H1 (cell line): ENCODE measurements around the gene MCFD2. TPM values are rescaled to one million over a fixed set of nuclear protein-coding genes. Genes with fewer than 3 reads are reported as not detected.

Source experiments
- CTCF ChIA-PET: fragments of 300-600 bp; sonication (Branson Sonifier 250); formaldehyde crosslinking; loops from one replicate; lab custom pipeline; 2021; ENCODE audit not compliant: partially characterized antibody; lab: Charles Lee
- POLR2A ChIA-PET: fragments of 300-600 bp; sonication (Branson Sonifier 250); formaldehyde crosslinking; loops from one replicate; lab custom pipeline; 2021; ENCODE audit warnings: inconsistent platforms; ENCODE audit not compliant: partially characterized antibody; lab: Charles Lee
- DNase-seq, 2 experiments: peaks; one replicate each; pipeline versions ENCODE4 v3.0.0 to v3.0.0-alpha.2; 2010 to 2022; ENCODE audit warnings: low spot score in 2 of 2, low read depth in 1 of 2, mixed read lengths in 1 of 2
- FAIRE-seq: peaks from 2 replicates; lab custom pipeline; 2011; peaks lifted over from hg19 to GRCh38; lab: Jason Lieb, UNC
- H2AFZ ChIP-seq: 2 replicates; pipeline ENCODE4 v1.8.1; 2012; ENCODE audit warnings: low read length, inconsistent platforms
- H2AK5ac ChIP-seq: 2 replicates; pipeline ENCODE4 v1.6.1; 2013; ENCODE audit warnings: low read depth, low read length
- H2BK120ac ChIP-seq: replicated peaks from 2 replicates; pipeline ENCODE3; 2013; ENCODE audit warnings: low read depth, low read length, inconsistent platforms
- H2BK12ac ChIP-seq: 2 replicates; pipeline ENCODE4 v1.6.1; 2013; ENCODE audit warnings: low read depth, low read length
- H2BK15ac ChIP-seq: 2 replicates; pipeline ENCODE4 v1.6.1; 2013; ENCODE audit warnings: low read length
- H2BK20ac ChIP-seq: 2 replicates; pipeline ENCODE4 v1.6.1; 2013; ENCODE audit warnings: low read length
- H2BK5ac ChIP-seq: 2 replicates; pipeline ENCODE4 v1.6.1; 2013; ENCODE audit warnings: low read depth, low read length
- H3K14ac ChIP-seq: 2 replicates; pipeline ENCODE4 v1.6.1; 2013; ENCODE audit warnings: inconsistent platforms; ENCODE audit not compliant: insufficient read length
- H3K18ac ChIP-seq: 2 replicates; pipeline ENCODE4 v1.6.1; 2013; ENCODE audit warnings: low read length; ENCODE audit errors: extremely low read depth
- H3K23ac ChIP-seq: 2 replicates; pipeline ENCODE4 v1.6.1; 2013; ENCODE audit warnings: inconsistent platforms; ENCODE audit not compliant: insufficient read length
- H3K23me2 ChIP-seq: 2 replicates; pipeline ENCODE4 v1.6.1; 2013; ENCODE audit warnings: low read depth, low read length
- H3K27ac ChIP-seq: 2 replicates; pipeline ENCODE4 v1.6.1; 2011; ENCODE audit warnings: low read depth, low read length, inconsistent platforms
- H3K27me3 ChIP-seq, 4 experiments: replicated peaks in 1 of 4; 1 replicate in 1 of 4; 2 replicates in 3 of 4; pipeline versions ENCODE4 v1.6.1 to v1.8.1; 2011 to 2013; ENCODE audit warnings: low read length in 3 of 4, mild to moderate bottlenecking in 3 of 4, inconsistent platforms in 2 of 4, mixed read lengths in 2 of 4, moderate library complexity in 1 of 4; ENCODE audit not compliant: control insufficient read depth in 3 of 4, insufficient read depth in 3 of 4; ENCODE audit errors: extremely low read depth in 1 of 4
- H3K36me3 ChIP-seq, 4 experiments: 2 replicates each; pipeline versions ENCODE4 v1.6.1 to v1.8.1; 2011 to 2013; ENCODE audit warnings: mild to moderate bottlenecking in 4 of 4, low read length in 3 of 4, moderate library complexity in 2 of 4, control low read depth in 1 of 4, inconsistent platforms in 1 of 4; ENCODE audit not compliant: insufficient read depth in 4 of 4, control insufficient read depth in 2 of 4
- H3K4ac ChIP-seq: replicated peaks from 2 replicates; pipeline ENCODE3; 2013; ENCODE audit warnings: low read length, low read depth, mixed read lengths, inconsistent platforms; ENCODE audit not compliant: insufficient read length
- H3K4me1 ChIP-seq, 4 experiments: replicated peaks in 1 of 4; 1 replicate in 1 of 4; 2 replicates in 3 of 4; pipeline versions ENCODE4 v1.6.1 to v1.8.1; 2011 to 2013; ENCODE audit warnings: low read length in 3 of 4, inconsistent platforms in 2 of 4, mixed read lengths in 1 of 4; ENCODE audit not compliant: insufficient read depth in 4 of 4, control insufficient read depth in 3 of 4
- H3K4me2 ChIP-seq, 2 experiments: 2 replicates each; pipeline versions ENCODE4 v1.6.1 to v1.8.1; 2011 to 2013; ENCODE audit warnings: low read depth in 2 of 2, low read length in 2 of 2, control low read depth in 1 of 2, inconsistent platforms in 1 of 2, mild to moderate bottlenecking in 1 of 2; ENCODE audit not compliant: insufficient read depth in 1 of 2
- H3K4me3 ChIP-seq, 4 experiments: fragments of 200-600, 300-600 bp in 1 of 4; sonication (generic), shearing (Covaris generic), sonication (Bioruptor Twin) in 1 of 4; 2 replicates each; pipeline versions ENCODE4 v1.5.1 to v1.8.1; 2011 to 2016; ENCODE audit warnings: low read length in 4 of 4, low read depth in 3 of 4, control low read depth in 2 of 4, inconsistent platforms in 2 of 4, mild to moderate bottlenecking in 2 of 4, mixed read lengths in 1 of 4, moderate library complexity in 1 of 4; ENCODE audit not compliant: insufficient read depth in 2 of 4; ENCODE audit errors: extremely low read depth in 1 of 4
- H3K56ac ChIP-seq: replicated peaks from 2 replicates; pipeline ENCODE3; 2013; ENCODE audit warnings: low read depth, mild to moderate bottlenecking, mixed read lengths, low read length, inconsistent platforms; ENCODE audit not compliant: insufficient read length
- H3K79me1 ChIP-seq: 2 replicates; pipeline ENCODE4 v1.6.1; 2013; ENCODE audit warnings: low read depth, low read length, control low read depth
- H3K79me2 ChIP-seq, 2 experiments: 2 replicates each; pipeline versions ENCODE4 v1.6.1 to v1.8.1; 2012 to 2013; ENCODE audit warnings: low read length in 2 of 2, mild to moderate bottlenecking in 2 of 2, inconsistent platforms in 1 of 2; ENCODE audit not compliant: insufficient read depth in 2 of 2, control insufficient read depth in 1 of 2
- H3K9ac ChIP-seq, 4 experiments: replicated peaks in 1 of 4; 1 replicate in 1 of 4; 2 replicates in 3 of 4; pipeline versions ENCODE4 v1.6.1 to v1.8.1; 2011 to 2013; ENCODE audit warnings: low read depth in 3 of 4, low read length in 3 of 4, control low read depth in 2 of 4, mild to moderate bottlenecking in 2 of 4, moderate library complexity in 2 of 4, inconsistent platforms in 1 of 4; ENCODE audit errors: extremely low read depth in 1 of 4
- H3K9me3 ChIP-seq, 2 experiments: 2 replicates each; pipeline versions ENCODE4 v1.6.1 to v1.8.1; 2012 to 2013; ENCODE audit warnings: mild to moderate bottlenecking in 2 of 2, moderate library complexity in 2 of 2, control low read depth in 1 of 2, inconsistent platforms in 1 of 2, low read depth in 1 of 2, low read length in 1 of 2, mixed read lengths in 1 of 2; ENCODE audit not compliant: insufficient read depth in 2 of 2
- H4K20me1 ChIP-seq, 2 experiments: replicated peaks in 1 of 2; 2 replicates each; pipeline versions ENCODE3 to v1.8.1; 2011 to 2013; ENCODE audit warnings: inconsistent platforms in 2 of 2, low read length in 2 of 2, mild to moderate bottlenecking in 1 of 2; ENCODE audit not compliant: insufficient read depth in 2 of 2, control insufficient read depth in 1 of 2
- H4K5ac ChIP-seq: 2 replicates; pipeline ENCODE4 v1.6.1; 2013; ENCODE audit warnings: low read length, low read depth, mixed read lengths, inconsistent platforms; ENCODE audit not compliant: insufficient read length
- H4K8ac ChIP-seq: 2 replicates; pipeline ENCODE4 v1.8.0; 2013; ENCODE audit warnings: mild to moderate bottlenecking, moderate library complexity, low read length, inconsistent platforms; ENCODE audit not compliant: insufficient read depth; ENCODE audit errors: extremely low read depth
- H4K91ac ChIP-seq: replicated peaks from 2 replicates; pipeline ENCODE3; 2013; ENCODE audit warnings: low read length, mixed read lengths, inconsistent platforms; ENCODE audit not compliant: insufficient read length
- BRCA1 ChIP-seq: IDR thresholded peaks from 2 replicates; pipeline ENCODE4 v1.6.1; 2012; ENCODE audit warnings: low read depth, low read length, improper control_type of control experiment
- CREB1 ChIP-seq: IDR thresholded peaks from 2 replicates; pipeline ENCODE4 v1.6.1; 2012; ENCODE audit warnings: inconsistent platforms
- CTBP2 ChIP-seq: IDR thresholded peaks from 2 replicates; pipeline ENCODE4 v1.7.0; 2011; ENCODE audit warnings: borderline replicate concordance, mild to moderate bottlenecking, moderate library complexity, mixed read lengths, low read length; ENCODE audit not compliant: insufficient read depth, insufficient read length
- E2F6 ChIP-seq: IDR thresholded peaks from 2 replicates; pipeline ENCODE4 v1.6.1; 2012; ENCODE audit warnings: inconsistent platforms
- EZH2 ChIP-seq: fragments of 200-600 bp; sonication (generic); IDR thresholded peaks from 2 replicates; pipeline ENCODE4 v1.7.1; 2012; ENCODE audit warnings: low read depth, mild to moderate bottlenecking, moderate library complexity, low read length, inconsistent platforms; ENCODE audit not compliant: severe bottlenecking
- HDAC6 ChIP-seq: IDR thresholded peaks from one replicate; pipeline ENCODE4 v1.7.1; 2012; ENCODE audit warnings: low read depth, mild to moderate bottlenecking, inconsistent platforms, low read length, moderate library complexity
- MAX ChIP-seq: IDR thresholded peaks from 2 replicates; pipeline ENCODE4 v1.6.1; 2012; ENCODE audit warnings: inconsistent platforms
- NANOG ChIP-seq: IDR thresholded peaks from 2 replicates; pipeline ENCODE4 v1.6.1; 2011; ENCODE audit warnings: low read length, low read depth, mild to moderate bottlenecking, inconsistent platforms; ENCODE audit not compliant: insufficient read depth, poor library complexity, severe bottlenecking
- PHF8 ChIP-seq: fragments of 200-600 bp; sonication (generic); conservative IDR thresholded peaks from 2 replicates; pipeline ENCODE4 v1.7.1; 2012; ENCODE audit warnings: low read depth, mild to moderate bottlenecking, inconsistent platforms, low read length, moderate library complexity
- RBBP5 ChIP-seq: IDR thresholded peaks from 2 replicates; pipeline ENCODE4 v1.7.1; 2012; ENCODE audit warnings: low read depth, mild to moderate bottlenecking, inconsistent platforms, low read length, moderate library complexity, borderline replicate concordance
- SAP30 ChIP-seq: fragments of 300-600 bp; sonication (generic); IDR thresholded peaks from 2 replicates; pipeline ENCODE4 v1.7.1; 2012; ENCODE audit warnings: low read length, moderate library complexity, mild to moderate bottlenecking, inconsistent platforms; ENCODE audit not compliant: insufficient read depth, insufficient replicate concordance
- SIN3A ChIP-seq, 2 experiments: IDR thresholded peaks in 1 of 2; conservative IDR thresholded peaks in 1 of 2; 2 replicates each; pipeline ENCODE4 v1.6.1; 2011 to 2012; ENCODE audit warnings: low read length in 2 of 2, improper control_type of control experiment in 1 of 2, low read depth in 1 of 2, mild to moderate bottlenecking in 1 of 2
- SP2 ChIP-seq: IDR thresholded peaks from 2 replicates; pipeline ENCODE4 v1.6.1; 2012; ENCODE audit warnings: mild to moderate bottlenecking, low read length, inconsistent platforms
- SP4 ChIP-seq: IDR thresholded peaks from 2 replicates; pipeline ENCODE4 v1.6.1; 2012; ENCODE audit warnings: low read length, inconsistent platforms
- polyA plus RNA-seq, 7 experiments: library from polyadenylated mRNA; depleted of rRNA in 3 of 7; stranded (reverse) in 5 of 7; unstranded in 2 of 7; fragments of >200 nt in 5 of 7; fragments of 200-250 nt in 2 of 7; gene quantifications; 1 replicate in 5 of 7; 2 replicates in 1 of 7; 4 replicates in 1 of 7; pipeline versions ENCODE4 v1.2.1 to v1.2.3, GENCODE V29; 2011 to 2013; ENCODE audit warnings: missing spikeins in 2 of 7, mixed read lengths in 2 of 7
- total RNA-seq: library from RNA; stranded (reverse); fragmentation: NEBNext Ultra II Directional; extraction: Animal tissue kit (Norgen Biotek cat#: 25700); gene quantifications from 2 replicates; pipeline ENCODE4 v1.2.1, GENCODE V29; 2021

MCFD2 gene
- total and polyA plus RNA-seq, 2 of the 8 experiments (the other 6 are each of a cell fraction or from before 2014, with no cell fraction given): 35.2 to 76.2 TPM

- Histone ChIP-seq H2BK120ac (no peak overlapping the region), H4K5ac (no peak overlapping the region), H3K4me2 (no peak overlapping the region; a peak in 1 of 4 replicates), H2BK12ac (no peak overlapping the region), H3K9ac (no peak overlapping the region), H3K56ac (no peak overlapping the region), H4K91ac (no peak overlapping the region), H3K27ac (no peak overlapping the region), H2BK15ac (no peak overlapping the region), H2AK5ac (no peak overlapping the region), H3K4me3 (no peak overlapping the region), H3K4ac (no peak overlapping the region), H3K23me2 (peaks cover 9% of the 10 kb centered on the region; the same call in 1 of the 2 replicates), H3K14ac (no peak overlapping the region), H2BK5ac (no peak overlapping the region), H4K8ac (no peak overlapping the region), H3K4me1 (peaks cover 0 to 9% (median 2%) of the 10 kb centered on the region in 4 experiments; a peak in 4 of 7 replicates), H3K27me3 (no peaks in the 10 kb centered on the region), H3K36me3 (no peaks in the 10 kb centered on the region), H3K9me3 (no peaks in the 10 kb centered on the region), H3K79me2 (peaks cover 10 to 33% of the 10 kb centered on the region in 2 experiments), H4K20me1 (peaks cover 0 to 4% of the 10 kb centered on the region in 2 experiments), H3K18ac (no peak overlapping the region), H3K23ac (no peak overlapping the region), H2BK20ac (no peak overlapping the region), H3K79me1 (peaks cover 8% of the 10 kb centered on the region; the same call in 1 of the 2 replicates), H2AFZ (no peak overlapping the region)
- ChIA-PET CTCF (interaction anchor here (0.9 to 3.1 kb wide), 9 partner anchors 9 to 418 kb away, joined by 3 to 37 read pairs (median 4); no protein-coding TSS in a partner anchor), POLR2A (no interaction called here)
- FAIRE-seq: no peak
- DNase-seq: no peak
- TF ChIP-seq NANOG (no peak), EZH2 (no peak), SP4 (no peak), E2F6 (no peak), HDAC6 (no peak), MAX (no peak), RBBP5 (no peak), SP2 (no peak), CTBP2 (no peak), BRCA1 (no peak), SAP30 (no peak), PHF8 (no peak), CREB1 (no peak), SIN3A (conservative IDR thresholded peaks at IDR 0.05 in 1 of 2, IDR thresholded peaks at IDR 0.05 in 1 of 2; ENCODE audit: low read depth in 1 of 2, low read length in 2 of 2) (no peak)
Measured at GRCh38 chr2:46917628-46918027, 2.0 kb upstream of the MCFD2 start.
